Loucy (cell line): ENCODE data around the gene IKZF5.

Source experiments
- H2AFZ ChIP-seq: fragments of 200-600 bp; sonication (generic); 2 replicates; pipeline ENCODE4 v1.6.0; 2016; ENCODE audit warnings: antibody characterized with exemption, mild to moderate bottlenecking, low read length, moderate library complexity
- H3F3A ChIP-seq: fragments of 200-600 bp; 2 replicates; pipeline ENCODE4 v1.6.0; 2016; ENCODE audit warnings: antibody characterized with exemption, low read depth, mild to moderate bottlenecking
- H3K27me3 ChIP-seq: fragments of 200-600 bp; sonication (generic); 2 replicates; pipeline ENCODE4 v1.6.1; 2014; ENCODE audit warnings: low read length, mild to moderate bottlenecking; ENCODE audit not compliant: insufficient read depth, poor library complexity, severe bottlenecking
- H3K36me3 ChIP-seq: fragments of 200-600 bp; sonication (generic); 2 replicates; pipeline ENCODE4 v1.6.1; 2016; ENCODE audit warnings: low read length; ENCODE audit not compliant: insufficient read depth
- H3K4me1 ChIP-seq: fragments of 200-600 bp; sonication (generic); 2 replicates; pipeline ENCODE4 v1.5.1; 2014; ENCODE audit warnings: low read length, mild to moderate bottlenecking; ENCODE audit not compliant: insufficient read depth, poor library complexity, severe bottlenecking
- H3K4me2 ChIP-seq: fragments of 200-600 bp; sonication (generic); 2 replicates; pipeline ENCODE4 v1.6.0; 2014; ENCODE audit warnings: antibody characterized with exemption, low read length, low read depth, mild to moderate bottlenecking; ENCODE audit not compliant: poor library complexity, severe bottlenecking
- H3K4me3 ChIP-seq: fragments of 200-600 bp; sonication (generic); 2 replicates; pipeline ENCODE4 v1.5.1; 2014; ENCODE audit warnings: low read length, mild to moderate bottlenecking, mixed read lengths; ENCODE audit not compliant: poor library complexity, severe bottlenecking
- H3K79me2 ChIP-seq: fragments of 200-600 bp; sonication (generic); 2 replicates; pipeline ENCODE4 v1.6.1; 2014; ENCODE audit warnings: low read length; ENCODE audit not compliant: insufficient read depth
- H3K9ac ChIP-seq: fragments of 200-600 bp; sonication (generic); 2 replicates; pipeline ENCODE4 v1.6.0; 2014; ENCODE audit warnings: mild to moderate bottlenecking, low read depth, low read length, moderate library complexity; ENCODE audit not compliant: poor library complexity, severe bottlenecking
- H3K9me2 ChIP-seq: fragments of 200-600 bp; sonication (generic); replicated peaks from 2 replicates; pipeline ENCODE4 v1.6.1; 2016; ENCODE audit warnings: low read depth, low read length, mixed read lengths
- H3K9me3 ChIP-seq: fragments of 200-600 bp; sonication (generic); 2 replicates; pipeline ENCODE4 v1.6.1; 2014; ENCODE audit warnings: mild to moderate bottlenecking, antibody characterized with exemption, low read length, low read depth; ENCODE audit not compliant: insufficient read depth
- H4K20me1 ChIP-seq: fragments of 200-600 bp; sonication (generic); 2 replicates; pipeline ENCODE4 v1.6.0; 2014; ENCODE audit warnings: antibody characterized with exemption, low read length, mild to moderate bottlenecking; ENCODE audit not compliant: insufficient read depth, poor library complexity, severe bottlenecking
- EZH2phosphoT487 ChIP-seq: fragments of 200-600 bp; IDR thresholded peaks from 2 replicates; pipeline ENCODE4 v1.6.1; 2018; ENCODE audit warnings: antibody characterized with exemption, mild to moderate bottlenecking, moderate library complexity, borderline replicate concordance
- TF ChIP-seq, protein P1 (sequence below): fragments of 200-600 bp; sonication (generic); conservative IDR thresholded peaks from 2 replicates; pipeline ENCODE4 v1.5.1; 2014; ENCODE audit warnings: mild to moderate bottlenecking, antibody characterized with exemption, low read length

IKZF5 gene, protein sequence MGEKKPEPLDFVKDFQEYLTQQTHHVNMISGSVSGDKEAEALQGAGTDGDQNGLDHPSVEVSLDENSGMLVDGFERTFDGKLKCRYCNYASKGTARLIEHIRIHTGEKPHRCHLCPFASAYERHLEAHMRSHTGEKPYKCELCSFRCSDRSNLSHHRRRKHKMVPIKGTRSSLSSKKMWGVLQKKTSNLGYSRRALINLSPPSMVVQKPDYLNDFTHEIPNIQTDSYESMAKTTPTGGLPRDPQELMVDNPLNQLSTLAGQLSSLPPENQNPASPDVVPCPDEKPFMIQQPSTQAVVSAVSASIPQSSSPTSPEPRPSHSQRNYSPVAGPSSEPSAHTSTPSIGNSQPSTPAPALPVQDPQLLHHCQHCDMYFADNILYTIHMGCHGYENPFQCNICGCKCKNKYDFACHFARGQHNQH

GRCh38 chr10:123008355-123009104 is at the start of gene IKZF5, which contains the start of gene ACADSB:
TSS of gene IKZF5 (minus strand) at chr10:123008795. CDS start at chr10:122998625, 10,170 bp downstream.
TSS of gene ACADSB (plus strand) at chr10:123009006. CDS start at chr10:123009030, 24 bp downstream.
- Histone ChIP-seq H3K9me2 (no peaks in the 10 kb centered on the region), H3K79me2 (peaks cover 53% of the 10 kb centered on the region), H3K27me3 (no peaks in the 10 kb centered on the region), H3K4me2 (peak within 1 kb of the TSS; percentile 99), H3K9me3 (no peaks in the 10 kb centered on the region), H3K4me1 (peaks cover 43% of the 10 kb centered on the region), H3K4me3 (peak within 1 kb of the TSS; percentile 83), H4K20me1 (peaks cover 30% of the 10 kb centered on the region), H2AFZ (peak within 1 kb of the TSS; percentile 93), H3F3A (no peaks in the 10 kb centered on the region), H3K36me3 (no peaks in the 10 kb centered on the region), H3K9ac (peak within 1 kb of the TSS; percentile 90)
- no peak for TF ChIP-seq EZH2phosphoT487
- TF ChIP-seq, protein P1, sequence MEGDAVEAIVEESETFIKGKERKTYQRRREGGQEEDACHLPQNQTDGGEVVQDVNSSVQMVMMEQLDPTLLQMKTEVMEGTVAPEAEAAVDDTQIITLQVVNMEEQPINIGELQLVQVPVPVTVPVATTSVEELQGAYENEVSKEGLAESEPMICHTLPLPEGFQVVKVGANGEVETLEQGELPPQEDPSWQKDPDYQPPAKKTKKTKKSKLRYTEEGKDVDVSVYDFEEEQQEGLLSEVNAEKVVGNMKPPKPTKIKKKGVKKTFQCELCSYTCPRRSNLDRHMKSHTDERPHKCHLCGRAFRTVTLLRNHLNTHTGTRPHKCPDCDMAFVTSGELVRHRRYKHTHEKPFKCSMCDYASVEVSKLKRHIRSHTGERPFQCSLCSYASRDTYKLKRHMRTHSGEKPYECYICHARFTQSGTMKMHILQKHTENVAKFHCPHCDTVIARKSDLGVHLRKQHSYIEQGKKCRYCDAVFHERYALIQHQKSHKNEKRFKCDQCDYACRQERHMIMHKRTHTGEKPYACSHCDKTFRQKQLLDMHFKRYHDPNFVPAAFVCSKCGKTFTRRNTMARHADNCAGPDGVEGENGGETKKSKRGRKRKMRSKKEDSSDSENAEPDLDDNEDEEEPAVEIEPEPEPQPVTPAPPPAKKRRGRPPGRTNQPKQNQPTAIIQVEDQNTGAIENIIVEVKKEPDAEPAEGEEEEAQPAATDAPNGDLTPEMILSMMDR: no peak

DNA sequence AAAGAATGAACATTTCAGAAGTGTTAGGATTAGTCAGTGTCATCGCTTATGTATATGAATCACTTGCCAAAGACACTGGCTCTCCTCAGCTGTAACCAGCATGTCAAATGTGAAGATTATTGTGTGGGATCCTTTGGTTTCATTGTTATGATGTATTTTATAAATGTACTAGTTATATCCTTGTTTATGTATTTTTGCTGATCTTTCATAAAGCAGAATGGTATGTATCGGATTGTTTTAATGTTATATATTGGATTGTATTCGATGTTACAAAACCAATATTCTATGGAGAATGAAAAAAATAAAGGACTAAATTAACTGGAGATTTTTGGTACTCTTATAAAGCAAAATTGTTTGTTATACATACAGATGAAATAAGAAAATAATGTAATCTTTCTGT is 49.4 kb upstream of the IKZF5 start:
- no peaks in the 10 kb centered on the region for H3K4me1 ChIP-seq
- TF ChIP-seq, protein P1: no peak
- no peak for TF ChIP-seq EZH2phosphoT487
- no peaks in the 10 kb centered on the region for H4K20me1 ChIP-seq
- no peaks in the 10 kb centered on the region for H3K36me3 ChIP-seq
- no peaks in the 10 kb centered on the region for H3F3A ChIP-seq
- no peaks in the 10 kb centered on the region for H3K79me2 ChIP-seq
- H3K27me3 ChIP-seq: no peaks in the 10 kb centered on the region
- no peaks in the 10 kb centered on the region for H3K9me2 ChIP-seq
- no peaks in the 10 kb centered on the region for H3K9me3 ChIP-seq
- no peak overlapping the region for H3K9ac ChIP-seq
- H3K4me3 ChIP-seq: no peak overlapping the region
- H2AFZ ChIP-seq: no peak overlapping the region
- no peak overlapping the region for H3K4me2 ChIP-seq

DNA sequence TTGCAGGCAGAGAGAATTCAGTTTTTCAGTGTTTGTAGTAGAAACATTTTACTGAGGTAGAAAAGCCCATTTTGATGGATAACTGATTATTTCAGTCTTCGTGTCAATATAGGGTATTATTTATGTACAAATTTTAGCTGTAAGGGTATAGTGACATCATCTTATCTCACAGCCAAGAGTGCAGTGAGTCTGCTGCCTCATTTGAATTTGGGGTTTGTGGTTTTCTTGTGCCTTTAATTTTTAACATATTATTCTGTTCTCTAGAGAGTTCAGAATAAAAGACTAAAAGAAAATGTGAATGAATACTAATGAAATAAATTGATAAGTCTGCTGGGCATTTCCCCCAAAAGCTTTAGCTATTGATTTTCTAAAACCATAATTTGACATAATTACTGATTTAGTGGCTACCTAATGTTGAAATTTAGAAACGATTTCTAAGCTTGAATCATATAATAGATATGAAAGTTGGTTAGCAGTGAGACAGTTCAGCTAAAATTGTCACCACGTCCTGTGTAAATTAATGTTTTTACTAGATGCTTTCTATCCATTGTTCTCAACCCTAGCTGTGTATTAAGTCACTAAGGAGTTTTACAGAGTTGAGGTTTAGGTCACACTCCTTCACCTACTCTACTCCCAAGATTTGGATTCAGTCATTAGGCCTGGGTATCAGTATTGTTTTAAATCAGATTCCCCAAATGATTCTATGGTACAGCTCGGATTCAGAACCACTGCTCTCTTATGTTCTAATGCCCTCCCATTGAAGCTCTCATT is 37.6 kb upstream of the IKZF5 start:
- Histone ChIP-seq H3K79me2 (no peaks in the 10 kb centered on the region), H3K4me2 (no peak overlapping the region), H3K9ac (no peak overlapping the region), H3K27me3 (no peaks in the 10 kb centered on the region), H3K36me3 (no peaks in the 10 kb centered on the region), H2AFZ (no peak overlapping the region), H3K9me3 (no peaks in the 10 kb centered on the region), H3K4me1 (no peaks in the 10 kb centered on the region), H3K9me2 (no peaks in the 10 kb centered on the region), H3K4me3 (no peak overlapping the region), H4K20me1 (no peaks in the 10 kb centered on the region), H3F3A (no peaks in the 10 kb centered on the region)
- TF ChIP-seq, protein P1: no peak
- TF ChIP-seq EZH2phosphoT487: no peak
